GM12875 (cell line): ENCODE data around the gene ANXA6.

Experiments
- H3K4me3 ChIP-seq: one replicate; pipeline ENCODE4 v1.5.1; 2011; ENCODE audit warnings: low read depth, low read length, control low read depth
- CTCF ChIP-seq: IDR thresholded peaks from 2 replicates; pipeline ENCODE4 v1.5.1; 2011; ENCODE audit warnings: low read depth, mild to moderate bottlenecking, control low read depth, inconsistent platforms, low read length, moderate library complexity, borderline replicate concordance; ENCODE audit not compliant: insufficient read depth

ANXA6 gene

GRCh38 chr5:151064916-151065499 lies 92.6 kb downstream of the ANXA6 start:
- TF ChIP-seq CTCF: no peak

GRCh38 chr5:151063142-151063989 lies 94.2 kb downstream of the ANXA6 start:
- H3K4me3 ChIP-seq: no peak overlapping the region
- TF ChIP-seq CTCF: no peak

More at GRCh38 chr5:151064916-151065499, 92.6 kb downstream of the ANXA6 start:
- H3K4me3 ChIP-seq: no peak overlapping the region

- H3K4me3 ChIP-seq: no peak overlapping the region
- no peak for TF ChIP-seq CTCF
These were observed 95.0 kb downstream of the ANXA6 start for GRCh38 chr5:151062405-151063141.

- H3K4me3 ChIP-seq: no peak overlapping the region
- TF ChIP-seq CTCF: no peak
These were observed 96.8 kb downstream of the ANXA6 start for GRCh38 chr5:151060742-151061141.

GRCh38 chr5:151058891-151059489 lies 98.6 kb downstream of the ANXA6 start:
- peak; percentile 16; the same call in 1 of the 2 replicates for TF ChIP-seq CTCF
- H3K4me3 ChIP-seq: no peak overlapping the region

GRCh38 chr5:151058301-151058700 lies 99.3 kb downstream of the ANXA6 start:
- TF ChIP-seq CTCF: peak; percentile 33; the same call in 1 of the 2 replicates
- H3K4me3 ChIP-seq: no peak overlapping the region
